GM21737 (cell line): ENCODE data around the gene MITF.
"Not testable (repeated sequence)": the region's sequence is repeated elsewhere in the genome, so short reads cannot be mapped to it uniquely, and the experiment has no call there.

ENCODE experiments used
- ATAC-seq: cut with Tn5 transposase; IDR thresholded peaks from one replicate; pipeline ENCODE4 v1.9.1; 2021; ENCODE audit warnings: mild to moderate bottlenecking, moderate library complexity; ENCODE audit not compliant: unreplicated experiment

Gene MITF

GRCh38 chr3:69785769-69786320 is 46.6 kb downstream of the MITF start:
- ATAC-seq: no peak

GRCh38 chr3:69786854-69787253 is 47.6 kb downstream of the MITF start:
- ATAC-seq: no peak

DNA sequence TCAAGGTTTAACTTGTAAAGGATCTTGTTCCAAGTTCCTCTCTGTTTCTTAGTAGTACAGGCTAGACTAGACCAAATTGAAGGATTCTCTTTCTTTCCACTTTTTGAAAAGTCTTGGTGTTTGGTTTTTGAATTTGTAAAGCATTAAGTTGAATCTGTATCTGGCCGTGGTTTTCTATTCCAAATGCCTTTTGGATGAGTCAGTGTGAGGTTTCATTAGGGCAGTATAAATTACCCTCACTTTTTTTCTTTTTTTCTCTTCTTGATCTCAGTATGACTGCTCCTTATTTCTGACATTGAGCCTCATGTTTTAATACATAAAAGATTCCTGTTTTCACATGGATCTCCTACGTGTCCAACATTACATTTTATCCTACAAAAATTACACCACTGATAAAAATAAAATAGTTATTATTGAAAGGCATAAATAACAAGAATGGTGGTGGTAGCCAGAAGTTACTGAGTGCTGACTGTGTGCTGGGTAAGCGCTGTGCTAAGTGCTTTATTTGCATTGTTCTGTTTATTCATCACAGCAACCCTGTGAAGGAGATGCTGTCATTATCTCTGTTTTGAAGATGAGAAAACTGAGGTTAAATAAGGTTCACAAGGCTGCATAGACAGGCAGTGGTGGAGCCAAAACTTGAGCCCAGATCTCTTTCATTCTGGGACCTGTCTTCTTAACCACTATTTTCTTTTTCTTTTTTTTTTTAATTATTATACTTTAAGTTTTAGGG is 48.3 kb downstream of the MITF start:
- no peak for ATAC-seq

- no peak for ATAC-seq
Measured at GRCh38 chr3:69791106-69791505, 51.8 kb downstream of the MITF start.

DNA sequence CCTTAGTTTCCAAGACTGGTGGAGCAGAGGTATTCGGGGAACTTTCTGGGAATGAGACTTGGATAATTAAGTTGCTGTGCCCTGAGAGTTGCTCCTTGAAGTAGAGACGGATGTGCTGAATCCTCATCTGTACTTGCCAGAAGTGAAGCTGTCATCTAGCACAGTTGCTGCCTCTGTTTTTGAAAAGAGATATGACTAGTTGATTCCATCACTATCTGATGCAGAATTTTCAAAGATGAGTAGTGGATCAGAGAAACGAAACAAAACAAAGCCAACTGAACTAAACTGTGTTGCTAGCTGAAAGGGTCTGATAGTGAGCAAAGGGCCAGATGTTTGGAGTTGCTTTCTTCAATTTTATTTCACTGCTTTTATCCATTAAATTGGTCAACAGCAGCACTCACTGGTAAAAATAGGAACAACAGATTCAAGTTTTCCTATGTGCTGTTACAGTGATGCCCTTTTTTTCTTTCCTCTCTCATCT is 52.7 kb downstream of the MITF start:
- no peak for ATAC-seq

- ATAC-seq: not testable (repeated sequence)
Measured at GRCh38 chr3:69796126-69796525, 56.9 kb downstream of the MITF start.

- no peak for ATAC-seq
Measured at GRCh38 chr3:69803681-69804270, 64.5 kb downstream of the MITF start.

- no peak for ATAC-seq
Measured at GRCh38 chr3:69805491-69805890, 66.2 kb downstream of the MITF start.

- ATAC-seq: no peak
Measured at GRCh38 chr3:69806735-69807438, 67.6 kb downstream of the MITF start.

DNA sequence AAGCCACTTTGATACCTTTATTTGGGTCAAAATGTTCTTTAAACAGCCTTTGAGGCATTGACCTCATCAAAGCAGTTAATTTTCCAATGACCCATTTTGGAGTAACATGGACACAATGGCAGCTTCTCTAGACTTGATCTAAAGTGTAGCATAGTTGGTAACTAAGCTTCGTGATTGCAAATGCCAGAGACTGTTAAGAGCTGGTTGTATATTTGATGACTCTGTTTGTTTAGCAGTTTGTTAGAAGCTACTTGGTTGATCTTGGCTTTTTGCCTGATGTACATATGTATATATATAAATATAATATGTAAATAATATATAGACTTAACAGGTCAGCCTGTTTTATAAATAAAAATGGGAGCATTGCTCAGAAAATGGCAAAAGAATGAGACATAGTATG is 68.4 kb downstream of the MITF start:
- ATAC-seq: no peak

DNA sequence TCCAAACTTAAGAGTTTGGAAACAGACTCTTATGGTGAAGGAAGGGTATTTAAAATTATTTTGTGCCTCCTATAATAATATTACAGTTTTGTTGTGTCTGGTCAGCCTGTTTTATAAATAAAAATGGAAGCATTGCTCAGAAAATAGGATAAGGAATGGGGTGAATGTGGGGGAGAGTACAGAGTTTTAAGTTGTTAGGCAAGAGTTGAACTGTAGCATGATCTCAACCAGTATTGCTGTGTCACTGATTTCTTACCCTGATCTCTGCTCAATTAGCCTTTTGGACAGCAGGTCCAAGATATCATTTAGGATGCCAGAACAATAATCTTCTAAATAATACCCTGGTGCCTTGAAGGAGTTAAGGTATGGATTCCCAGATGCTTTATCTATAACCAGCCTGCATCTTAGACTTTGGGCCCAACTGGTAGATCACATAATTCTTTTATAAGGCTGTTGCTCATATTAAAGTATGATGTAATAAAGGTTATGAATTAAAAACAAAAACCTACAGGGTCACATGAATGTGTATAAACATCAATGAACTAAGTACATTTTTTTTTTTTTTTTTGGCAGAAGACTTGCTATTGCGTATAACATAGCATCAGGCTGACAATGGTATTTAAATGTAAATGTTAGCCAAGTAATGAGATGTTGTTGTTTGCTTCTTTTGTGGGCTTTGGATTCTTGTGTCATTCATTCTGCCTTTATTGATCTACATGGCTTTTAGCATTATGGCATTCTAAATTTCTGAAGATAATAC is 70.0 kb downstream of the MITF start:
- ATAC-seq: no peak

DNA sequence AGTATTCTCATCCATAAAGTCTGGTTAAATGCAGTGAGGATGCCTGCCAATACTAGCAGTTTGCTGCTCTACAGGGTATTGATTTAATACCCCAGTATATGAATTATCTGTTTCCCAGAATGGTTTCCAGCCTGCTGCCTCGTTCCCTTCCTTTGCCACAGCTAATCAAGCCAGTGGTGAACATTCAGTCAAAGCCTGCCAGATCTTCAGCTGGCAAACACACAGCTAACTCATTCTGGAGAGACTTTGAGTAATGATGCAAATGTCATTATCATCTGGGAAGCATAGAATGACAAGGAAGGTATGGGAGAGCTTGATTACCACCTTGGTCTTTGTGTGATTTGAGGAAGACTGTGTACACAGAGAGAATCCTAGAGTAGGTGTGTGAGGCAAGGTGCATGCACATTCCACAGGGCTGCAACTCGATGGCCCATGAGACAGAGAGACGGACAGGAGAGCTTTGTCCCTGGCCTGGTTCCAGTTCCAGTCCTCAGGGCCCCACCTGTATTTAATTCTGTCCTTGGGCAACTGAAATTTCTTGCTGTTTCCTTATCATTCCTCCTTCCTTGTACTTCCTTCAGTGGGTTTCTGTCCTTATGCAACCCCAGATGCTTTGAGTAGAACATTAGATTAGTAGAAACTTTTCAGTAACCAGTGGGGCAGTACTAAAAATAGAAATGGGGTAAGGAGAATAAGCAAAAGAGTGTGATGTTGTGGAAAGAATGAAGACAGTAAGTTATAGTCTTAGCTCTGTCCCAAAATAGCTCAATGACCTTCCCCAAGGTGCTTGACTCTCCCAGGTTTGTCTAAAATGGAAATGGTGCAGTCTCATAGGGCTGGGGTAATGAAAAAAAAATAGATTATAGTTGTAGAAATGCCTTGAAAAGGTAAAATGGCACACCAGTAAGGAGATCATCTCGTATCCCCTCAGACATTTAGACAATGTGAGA is 72.5 kb downstream of the MITF start:
- no peak for ATAC-seq

DNA sequence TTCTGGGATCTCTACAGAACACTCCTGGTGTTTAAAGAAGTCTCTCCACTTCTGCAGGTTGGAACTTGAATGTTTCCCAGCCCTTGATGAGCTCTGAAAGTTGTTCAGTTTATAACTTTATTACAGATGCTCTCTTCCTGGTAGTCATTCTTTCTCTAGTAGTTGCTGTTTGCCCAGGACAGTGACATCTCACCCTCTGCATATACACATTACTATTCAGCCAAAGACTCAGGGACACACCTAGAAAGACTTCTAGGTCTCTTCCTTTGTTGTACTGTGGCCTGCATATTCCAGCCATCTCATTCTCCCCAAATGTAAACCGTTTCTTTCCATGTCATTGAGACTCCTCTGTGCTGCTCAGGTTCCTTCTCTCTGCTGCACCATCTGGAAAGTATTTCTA is 76.7 kb downstream of the MITF start:
- ATAC-seq: no peak

- no peak for ATAC-seq
Measured at GRCh38 chr3:69817988-69818387, 78.7 kb downstream of the MITF start.

DNA sequence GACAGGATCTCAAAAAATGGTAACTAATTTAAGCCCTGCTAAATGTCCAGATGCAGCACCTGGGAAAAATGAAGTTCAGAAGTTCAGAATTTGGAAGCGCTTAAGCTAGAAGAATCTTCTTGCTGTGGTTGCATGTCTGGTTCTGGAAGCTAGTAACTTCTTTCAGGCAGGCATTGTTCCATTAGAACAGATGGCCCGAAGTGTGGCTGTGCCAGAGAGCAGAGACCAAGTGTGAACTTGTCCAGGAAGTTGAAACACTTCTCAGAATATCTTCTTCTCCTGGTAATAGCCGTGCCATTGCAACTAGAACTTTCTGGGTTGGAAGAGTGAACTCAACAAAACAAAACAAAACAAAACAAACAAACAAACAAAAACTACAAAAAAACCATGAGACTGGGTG is 80.0 kb downstream of the MITF start:
- no peak for ATAC-seq

DNA sequence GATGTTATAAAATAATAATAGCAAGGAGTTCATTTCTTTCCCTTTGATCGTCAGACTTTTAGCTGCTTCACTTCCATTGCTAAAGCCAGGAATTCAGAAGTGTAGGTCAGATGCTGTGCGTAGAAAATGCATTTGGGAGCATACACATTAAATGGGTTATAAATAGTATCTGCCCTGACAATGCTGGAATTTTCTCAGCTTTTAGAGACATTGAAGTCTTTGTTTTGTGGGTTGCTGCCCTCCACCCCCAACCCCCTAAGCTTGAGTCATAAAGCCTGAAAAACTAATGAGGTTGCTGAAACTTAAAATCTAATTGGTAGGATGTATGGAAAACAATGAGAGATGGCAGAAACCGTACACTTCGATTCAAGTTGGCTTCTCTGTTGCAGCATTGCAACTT is 81.9 kb downstream of the MITF start:
- ATAC-seq: no peak

- no peak for ATAC-seq
Measured at GRCh38 chr3:69823743-69824142, 84.5 kb downstream of the MITF start.

GRCh38 chr3:69825446-69825845 is 86.2 kb downstream of the MITF start:
- ATAC-seq: no peak

DNA sequence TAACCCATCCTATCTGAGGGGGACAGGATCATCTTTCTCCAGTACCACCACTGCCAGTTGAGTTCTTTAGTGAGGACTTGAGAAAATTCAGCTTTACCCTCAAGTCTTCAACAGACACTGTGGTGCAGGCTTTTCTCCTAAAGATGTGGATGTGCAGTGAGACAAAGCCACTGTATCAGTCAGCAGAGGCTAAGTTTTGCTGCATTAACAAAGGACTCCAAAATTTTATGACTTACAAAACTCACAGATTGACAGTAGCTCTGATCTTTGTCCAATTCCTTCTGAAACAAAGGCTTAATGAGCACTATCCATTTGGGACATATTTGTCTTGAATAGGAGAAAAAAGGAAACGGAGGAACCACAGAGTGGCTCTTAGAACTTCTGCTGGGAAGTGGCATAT is 87.9 kb downstream of the MITF start:
- no peak for ATAC-seq

GRCh38 chr3:69828817-69829216 is 89.6 kb downstream of the MITF start:
- ATAC-seq: no peak
